HG03439 (cell line): ENCODE results near the gene RETREG3.
"Not testable (repeated sequence)": the region's sequence is repeated elsewhere in the genome, so short reads cannot be mapped to it uniquely, and the experiment has no call there.

ENCODE experiments used
- ATAC-seq: cut with Tn5 transposase; IDR thresholded peaks from one replicate; pipeline ENCODE4 v1.9.1; 2021; ENCODE audit warnings: mild to moderate bottlenecking, moderate library complexity; ENCODE audit not compliant: unreplicated experiment

Gene RETREG3

DNA sequence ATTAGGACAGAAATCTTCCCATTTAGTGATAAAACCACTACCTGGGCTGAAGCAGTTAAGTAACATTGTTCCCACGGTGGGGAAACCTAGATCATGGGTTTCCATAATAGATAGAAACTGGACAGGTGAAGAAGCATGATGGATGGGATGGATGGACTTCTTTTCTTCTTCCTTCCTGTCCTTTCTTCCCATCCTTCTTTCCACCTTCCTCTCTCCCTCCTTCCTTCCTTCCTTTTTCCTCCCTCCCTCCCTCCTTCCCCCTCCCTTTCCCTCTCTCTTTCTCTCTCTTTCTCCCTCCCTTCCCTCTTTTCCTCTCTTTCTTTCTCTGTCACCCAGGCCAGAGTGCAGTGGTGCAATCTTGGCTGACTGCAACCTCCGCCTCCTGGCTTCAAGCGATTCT lies 34.7 kb downstream of the RETREG3 start:
- no peak for ATAC-seq

- no peak for ATAC-seq
Observed at GRCh38 chr17:42573095-42573494, 36.1 kb downstream of the RETREG3 start.

- ATAC-seq = no peak
Observed at GRCh38 chr17:42571435-42572225, 37.5 kb downstream of the RETREG3 start.

- no peak for ATAC-seq
Observed at GRCh38 chr17:42568341-42569111, 40.6 kb downstream of the RETREG3 start.

DNA sequence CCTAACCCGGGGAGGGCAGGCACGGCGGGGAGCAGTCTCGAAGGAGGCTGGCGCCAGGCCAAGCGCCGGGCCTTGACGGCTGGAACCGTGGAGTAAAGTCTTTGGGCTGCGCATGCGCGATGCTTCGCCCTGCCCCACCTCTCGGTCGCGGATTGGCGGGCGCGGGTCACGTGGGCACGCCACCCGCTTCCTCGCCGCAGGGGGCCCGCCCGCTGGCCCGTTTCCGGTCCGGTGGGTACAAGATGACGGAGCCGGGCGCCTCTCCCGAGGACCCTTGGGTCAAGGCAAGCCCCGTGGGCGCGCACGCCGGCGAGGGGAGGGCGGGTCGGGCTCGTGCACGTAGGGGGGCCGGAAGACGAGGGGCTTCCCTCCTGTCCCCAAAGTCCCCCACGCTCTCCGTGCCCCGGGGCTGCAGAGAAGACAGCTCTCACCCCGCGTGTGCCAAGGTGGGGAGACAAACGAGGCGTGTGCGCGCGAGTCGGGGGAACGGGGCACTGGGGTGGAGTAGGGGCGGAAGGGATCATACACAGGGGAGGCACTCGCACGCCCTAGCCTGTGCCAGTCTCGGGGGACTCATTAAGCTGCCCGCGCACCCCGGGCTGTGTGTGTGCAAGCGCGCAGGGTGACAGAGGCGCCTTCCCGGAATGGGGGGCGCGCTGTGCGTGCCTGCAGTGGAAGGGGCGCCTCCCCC lies 42.1 kb downstream of the RETREG3 start, which contains the start of gene MLX:
Gene MLX (plus strand): TSS at position 218 of the 691 bp plus-strand sequence. CDS start 25 bp downstream, at position 243.
- peak; percentile 48 for ATAC-seq

DNA sequence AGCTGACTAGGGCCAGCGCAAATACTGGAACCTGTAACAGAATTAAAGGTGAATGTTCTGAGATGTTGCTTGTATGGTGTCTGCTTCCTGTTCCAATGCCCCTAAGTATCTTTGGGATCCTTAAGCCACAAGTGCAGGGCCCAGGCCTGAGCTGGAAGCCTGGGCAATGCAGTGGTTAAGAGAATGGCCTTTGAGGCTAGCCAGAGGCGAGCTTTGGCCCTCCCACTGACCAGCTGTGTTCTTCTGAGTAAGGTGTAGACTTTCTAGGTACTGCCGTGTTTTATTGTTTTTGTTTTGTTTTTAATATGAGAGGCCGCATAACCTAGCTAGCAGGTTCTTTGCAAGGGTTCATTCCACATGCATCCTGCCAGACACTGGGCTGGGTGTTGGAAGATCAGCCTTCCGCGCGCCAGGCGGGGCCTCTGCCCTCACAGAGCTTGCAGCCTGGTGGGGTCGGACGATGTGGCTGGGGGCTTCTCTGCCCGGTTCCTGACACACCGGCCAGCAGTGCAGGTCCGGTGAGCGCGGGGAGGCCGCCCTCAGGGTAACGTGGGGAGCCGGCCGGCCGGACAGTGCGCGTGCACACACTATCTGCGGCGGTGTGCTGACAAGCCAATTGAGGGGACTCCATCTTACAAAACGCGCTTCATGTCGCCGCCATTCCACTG lies 42.8 kb downstream of the RETREG3 start:
- no peak for ATAC-seq

- ATAC-seq = no peak
Observed at GRCh38 chr17:42565523-42566214, 43.5 kb downstream of the RETREG3 start.

GRCh38 chr17:42564815-42565522 lies 44.2 kb downstream of the RETREG3 start:
- no peak for ATAC-seq

DNA sequence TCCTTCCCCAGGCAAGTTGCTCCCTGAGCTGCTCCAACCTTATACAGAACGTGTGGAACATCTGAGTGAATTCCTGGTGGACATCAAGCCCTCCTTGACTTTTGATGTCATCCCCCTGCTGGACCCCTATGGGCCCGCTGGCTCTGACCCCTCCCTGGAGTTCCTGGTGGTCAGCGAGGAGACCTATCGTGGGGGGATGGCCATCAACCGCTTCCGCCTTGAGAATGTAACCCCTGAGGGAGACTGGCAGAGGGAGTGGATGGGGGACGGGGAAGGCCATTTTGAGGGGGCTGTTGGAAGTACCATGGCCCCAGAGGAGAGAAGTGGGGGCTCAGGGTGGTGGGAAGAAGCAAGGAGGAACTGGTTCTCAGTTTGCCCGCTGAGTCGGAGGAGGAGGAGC lies 45.2 kb downstream of the RETREG3 start:
- no peak for ATAC-seq

GRCh38 chr17:42563543-42563942 lies 45.6 kb downstream of the RETREG3 start:
- no peak for ATAC-seq

DNA sequence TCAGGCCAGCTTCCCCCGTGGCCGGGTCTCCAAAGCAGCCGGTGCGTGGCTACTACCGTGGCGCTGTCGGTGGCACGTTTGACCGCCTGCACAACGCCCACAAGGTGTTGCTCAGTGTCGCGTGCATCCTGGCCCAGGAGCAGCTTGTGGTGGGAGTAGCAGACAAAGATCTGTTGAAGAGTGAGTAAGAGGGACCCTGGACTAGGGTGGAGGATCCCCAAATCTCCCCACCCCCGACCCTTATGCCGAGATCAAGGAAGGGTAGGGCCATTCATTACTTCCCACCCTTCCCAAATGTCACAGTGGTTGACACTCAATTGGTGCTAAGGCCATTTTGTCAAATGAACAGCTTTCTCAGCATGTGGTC lies 46.0 kb downstream of the RETREG3 start:
- no peak for ATAC-seq

DNA sequence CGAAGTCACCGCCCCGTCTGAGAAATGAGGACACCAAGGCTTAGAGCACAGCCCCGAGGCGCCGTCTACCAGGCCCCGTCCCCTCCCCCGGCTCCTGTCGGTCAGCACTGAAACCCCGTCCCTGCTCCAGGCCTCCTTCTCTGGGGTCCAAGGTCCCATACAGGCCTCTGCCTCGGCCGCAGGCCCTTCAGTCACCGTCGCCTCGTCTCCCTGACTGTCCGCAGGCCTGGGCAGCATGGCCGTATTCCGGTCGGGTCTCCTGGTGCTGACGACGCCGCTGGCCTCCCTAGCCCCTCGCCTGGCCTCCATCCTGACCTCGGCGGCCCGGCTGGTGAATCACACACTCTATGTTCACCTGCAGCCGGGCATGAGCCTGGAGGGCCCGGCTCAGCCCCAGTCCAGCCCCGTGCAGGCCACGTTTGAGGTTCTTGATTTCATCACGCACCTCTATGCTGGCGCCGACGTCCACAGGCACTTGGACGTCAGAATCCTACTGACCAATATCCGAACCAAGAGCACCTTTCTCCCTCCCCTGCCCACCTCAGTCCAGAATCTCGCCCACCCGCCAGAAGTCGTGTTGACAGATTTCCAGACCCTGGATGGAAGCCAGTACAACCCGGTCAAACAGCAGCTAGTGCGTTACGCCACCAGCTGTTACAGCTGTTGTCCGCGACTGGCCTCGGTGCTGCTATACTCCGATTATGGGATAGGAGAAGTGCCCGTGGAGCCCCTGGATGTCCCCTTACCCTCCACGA lies 46.6 kb downstream of the RETREG3 start:
- no peak for ATAC-seq

DNA sequence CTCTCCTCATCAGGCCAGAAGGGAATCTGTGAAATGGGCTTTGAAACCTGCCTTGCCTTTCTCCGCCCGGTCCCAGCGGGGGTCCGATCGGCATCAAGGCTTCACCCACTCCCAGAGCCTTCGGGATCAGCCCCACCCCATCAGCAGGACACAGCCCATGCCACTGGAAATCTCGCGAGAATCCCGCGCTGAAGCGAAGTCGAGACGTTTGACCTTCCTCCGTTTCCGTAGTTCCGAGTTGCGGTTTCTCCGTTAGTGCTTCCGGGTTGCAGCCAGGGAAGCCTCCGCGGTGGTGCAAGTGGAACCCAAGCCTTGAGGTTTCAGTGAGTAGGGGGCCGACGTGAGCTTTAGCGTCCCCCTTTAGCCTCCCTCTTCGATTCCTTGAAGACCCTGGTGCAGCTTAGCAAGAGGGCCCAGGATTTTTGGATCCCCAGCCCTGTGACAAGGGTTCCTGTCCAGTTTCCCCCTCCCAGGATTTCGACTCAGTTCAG lies 47.2 kb downstream of the RETREG3 start, which contains the start of gene COASY:
Gene COASY (plus strand): TSS at position 252 of the 491 bp plus-strand sequence. CDS start 475 bp downstream, outside the sequence.
- peak; percentile 50 for ATAC-seq

GRCh38 chr17:42560246-42560645 lies 48.9 kb downstream of the RETREG3 start:
- no peak for ATAC-seq

DNA sequence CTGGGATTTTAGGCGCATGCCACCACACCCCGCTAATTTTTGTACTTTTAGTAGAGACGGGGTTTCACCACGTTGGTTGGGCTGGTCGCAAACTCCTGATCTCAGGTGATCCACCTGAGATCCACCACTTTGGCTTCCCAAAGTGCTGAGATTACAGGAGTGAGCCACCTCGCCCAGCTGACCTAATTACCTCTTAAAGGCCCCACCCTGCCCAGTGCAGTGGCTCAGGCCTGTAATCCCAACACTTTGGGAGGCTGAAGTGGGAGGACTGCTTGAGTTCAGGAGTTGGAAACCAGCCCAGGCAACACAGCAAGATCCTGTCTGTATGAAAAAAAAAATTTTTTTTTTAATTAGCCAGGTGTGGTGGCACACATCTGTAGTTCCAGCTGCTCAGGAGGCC lies 50.1 kb downstream of the RETREG3 start:
- no peak for ATAC-seq

DNA sequence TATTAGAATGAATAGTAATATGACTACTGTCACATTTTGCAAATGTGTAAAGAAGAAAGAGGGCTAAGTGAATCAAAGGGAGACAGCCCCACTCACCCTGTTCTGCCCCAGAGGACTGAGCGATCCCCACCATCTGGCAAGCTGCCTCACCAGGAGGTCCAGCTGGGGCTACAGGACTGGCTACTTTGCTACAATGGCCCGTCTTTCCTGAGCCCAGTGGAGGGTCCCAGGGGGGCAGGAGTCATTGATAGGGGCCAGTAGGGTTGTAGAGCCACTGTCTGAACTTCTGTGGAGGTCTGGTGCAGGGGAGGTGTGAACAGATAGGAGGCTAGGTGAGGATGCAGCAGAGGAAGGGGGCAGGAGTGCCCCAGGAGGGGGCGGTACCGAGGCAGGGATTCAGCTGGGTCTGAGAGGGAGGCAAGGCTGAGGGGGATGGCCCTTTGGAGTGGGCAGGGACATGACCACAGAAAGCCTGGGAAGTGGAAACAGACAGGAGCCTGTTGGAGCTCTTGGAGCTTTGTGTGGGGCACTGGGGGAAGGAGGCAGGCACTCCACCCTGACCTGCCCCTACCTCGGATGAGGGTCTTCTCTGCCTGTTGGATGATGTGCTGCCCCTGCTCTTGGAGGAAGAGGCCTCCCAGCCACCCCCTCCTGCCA lies 53.1 kb downstream of the RETREG3 start:
- ATAC-seq = not testable (repeated sequence)

- peak; percentile 9 for ATAC-seq
Observed at GRCh38 chr17:42555122-42555622, 54.0 kb downstream of the RETREG3 start.
